Nephron (organoid): ENCODE measurements around the gene EPB41L3.

ENCODE experiments used
- H3K27ac Mint-ChIP-seq, 3 experiments: 2 replicates each; pipeline ENCODE4 v1.8.0; 2020; ENCODE audit warnings: mixed read lengths in 3 of 3, mild to moderate bottlenecking in 2 of 3, moderate library complexity in 1 of 3
- H3K27me3 Mint-ChIP-seq: 2 replicates; pipeline ENCODE4 v1.8.0; 2021; ENCODE audit warnings: low read depth, mild to moderate bottlenecking, moderate library complexity, mixed read lengths
- H3K36me3 Mint-ChIP-seq: 2 replicates; pipeline ENCODE4 v1.8.0; 2020; ENCODE audit warnings: low read depth, mixed read lengths
- H3K4me1 Mint-ChIP-seq: 2 replicates; pipeline ENCODE4 v1.8.0; 2020; ENCODE audit warnings: mixed read lengths
- H3K4me3 Mint-ChIP-seq, 3 experiments: 2 replicates each; pipeline ENCODE4 v1.8.0; 2020; ENCODE audit warnings: mild to moderate bottlenecking in 3 of 3, mixed read lengths in 3 of 3, moderate library complexity in 2 of 3
- H3K9me3 Mint-ChIP-seq: 2 replicates; pipeline ENCODE4 v1.8.0; 2020; ENCODE audit warnings: mixed read lengths
- CTCF ChIP-seq, 3 experiments: fragments of 200-600 bp; sonication (generic); IDR thresholded peaks; one replicate each; pipeline ENCODE4 v1.5.0; 2021; ENCODE audit warnings: antibody characterized with exemption in 3 of 3; ENCODE audit not compliant: unreplicated experiment in 3 of 3

EPB41L3 gene

DNA sequence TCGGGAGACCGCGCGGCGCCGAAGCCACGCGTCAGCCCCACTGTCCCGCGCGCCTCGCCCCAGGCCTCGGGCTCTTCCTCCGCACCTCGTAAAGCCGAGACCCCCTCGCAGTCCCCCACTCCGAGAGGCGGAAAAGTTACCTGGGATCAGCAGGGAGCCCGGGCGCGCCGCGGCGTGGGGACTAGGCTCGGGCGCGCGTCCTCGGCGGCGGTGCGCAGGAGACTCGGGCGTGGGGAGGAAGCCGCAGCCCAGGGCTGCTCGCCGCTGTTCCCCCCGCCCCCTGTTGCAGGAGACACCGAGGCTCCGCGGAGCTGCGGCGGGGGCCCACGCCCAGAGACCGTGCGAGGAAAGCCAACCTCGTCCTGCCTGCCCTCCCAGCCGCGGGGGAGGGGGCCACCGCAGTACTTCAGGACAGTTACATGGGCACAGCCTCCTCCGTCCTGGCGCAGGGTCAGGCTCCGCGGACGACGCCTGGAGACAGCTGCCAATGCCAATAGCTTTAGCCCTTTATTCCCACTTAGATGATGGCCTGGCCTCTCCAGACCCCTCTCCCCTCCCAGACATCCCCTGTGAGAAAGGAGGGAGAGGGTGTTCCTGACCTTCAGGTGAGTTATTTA, at the start of gene EPB41L3:
Gene EPB41L3, minus strand, starts transcription at position 225 of the 617 bp plus-strand sequence. CDS start 54,814 bp downstream, outside the sequence.
- Mint-ChIP-seq H3K27me3 (peaks cover 45% of the 10 kb centered on the region), H3K4me1 (peaks cover 25% of the 10 kb centered on the region), H3K36me3 (no peaks in the 10 kb centered on the region), H3K27ac (peak within 1 kb of the TSS; percentile 81 to 85 (median 83)), H3K9me3 (no peaks in the 10 kb centered on the region), H3K4me3 (peak within 1 kb of the TSS; percentile 89 to 99 (median 94))
- TF ChIP-seq CTCF (IDR thresholded peaks at IDR 0.05; ENCODE audit: unreplicated experiment in 3 of 3): no peak

DNA sequence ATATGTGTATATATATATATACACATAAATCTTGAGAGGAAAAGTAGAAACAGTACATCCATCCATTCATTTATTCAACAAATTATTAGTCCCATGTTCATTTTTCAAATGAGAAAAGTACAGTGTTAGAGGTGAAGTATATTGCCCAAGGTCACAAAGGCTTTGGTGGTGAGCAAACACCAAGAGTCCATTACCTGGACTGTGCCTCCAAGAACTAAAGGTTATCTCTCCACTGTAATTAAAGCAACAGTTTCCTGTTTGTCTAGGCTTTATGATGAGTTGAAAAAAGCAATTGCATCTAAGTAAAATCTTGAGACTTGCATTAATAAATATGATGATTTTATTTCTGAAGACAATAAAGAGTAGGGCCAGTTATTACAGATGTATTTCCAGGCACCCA, 44.7 kb upstream of the EPB41L3 start:
- Mint-ChIP-seq H3K4me1 (no peaks in the 10 kb centered on the region), H3K27me3 (peaks cover 3% of the 10 kb centered on the region), H3K27ac (no peak overlapping the region), H3K36me3 (peaks cover 4% of the 10 kb centered on the region), H3K9me3 (peaks cover 5% of the 10 kb centered on the region), H3K4me3 (no peak overlapping the region)
- no peak for TF ChIP-seq CTCF (IDR thresholded peaks at IDR 0.05; ENCODE audit: unreplicated experiment in 3 of 3)

- no peak overlapping the region for H3K27ac Mint-ChIP-seq
- H3K36me3 Mint-ChIP-seq: peaks cover 2% of the 10 kb centered on the region
- H3K4me3 Mint-ChIP-seq: no peak overlapping the region
- no peak for TF ChIP-seq CTCF (IDR thresholded peaks at IDR 0.05; ENCODE audit: unreplicated experiment in 3 of 3)
- H3K27me3 Mint-ChIP-seq: no peaks in the 10 kb centered on the region
- peaks cover 4% of the 10 kb centered on the region for H3K9me3 Mint-ChIP-seq
- H3K4me1 Mint-ChIP-seq: peaks cover 17% of the 10 kb centered on the region
These were observed 41.9 kb upstream of the EPB41L3 start for GRCh38 chr18:5585653-5586052.

DNA sequence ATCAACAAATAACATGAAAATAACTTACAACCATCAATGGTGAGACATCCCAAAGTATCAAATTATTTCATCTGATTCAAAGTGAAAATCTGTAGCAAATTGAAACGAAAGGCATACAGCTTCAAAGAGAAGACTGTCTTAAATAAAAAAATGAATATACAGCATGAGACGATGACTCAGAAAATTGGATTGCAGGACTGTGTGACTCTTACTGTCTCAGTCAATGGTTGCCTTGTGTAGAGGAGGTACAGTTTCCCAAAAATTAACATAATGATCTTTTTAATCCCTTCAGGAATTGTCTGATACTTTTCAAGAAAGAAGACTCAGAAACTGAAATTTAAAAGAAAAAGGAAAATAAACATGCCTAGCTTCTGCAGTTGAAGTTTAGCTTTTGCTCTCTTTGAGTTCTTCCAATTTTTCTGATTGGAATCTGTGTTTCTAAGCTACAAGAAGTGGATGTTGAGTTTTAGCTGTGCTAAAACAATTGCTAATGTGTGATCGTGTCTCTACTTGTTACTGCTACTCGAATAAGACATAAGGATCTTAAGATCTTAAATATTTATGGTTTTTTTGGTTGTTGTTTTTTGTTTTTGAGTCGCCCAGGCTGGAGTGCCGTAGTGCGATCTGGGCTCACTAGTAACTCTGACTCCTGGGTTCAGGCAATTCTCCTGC, 41.1 kb upstream of the EPB41L3 start:
- H3K36me3 Mint-ChIP-seq: no peaks in the 10 kb centered on the region
- no peaks in the 10 kb centered on the region for H3K9me3 Mint-ChIP-seq
- H3K27ac Mint-ChIP-seq: no peak overlapping the region
- no peak for TF ChIP-seq CTCF (IDR thresholded peaks at IDR 0.05; ENCODE audit: unreplicated experiment in 3 of 3)
- H3K4me3 Mint-ChIP-seq: no peak overlapping the region
- H3K27me3 Mint-ChIP-seq: no peaks in the 10 kb centered on the region
- H3K4me1 Mint-ChIP-seq: peaks cover 17% of the 10 kb centered on the region

- no peak for TF ChIP-seq CTCF (IDR thresholded peaks at IDR 0.05; ENCODE audit: unreplicated experiment in 3 of 3)
- H3K9me3 Mint-ChIP-seq: no peaks in the 10 kb centered on the region
- peaks cover 17% of the 10 kb centered on the region for H3K4me1 Mint-ChIP-seq
- no peak overlapping the region for H3K4me3 Mint-ChIP-seq
- H3K36me3 Mint-ChIP-seq: no peaks in the 10 kb centered on the region
- H3K27me3 Mint-ChIP-seq: no peaks in the 10 kb centered on the region
- H3K27ac Mint-ChIP-seq: no peak overlapping the region
These were observed 39.3 kb upstream of the EPB41L3 start for GRCh38 chr18:5582849-5583681.
